Osteoblast (primary cell): ENCODE results near the gene PPP4R3A. TPM values are rescaled to one million over a fixed set of nuclear protein-coding genes. Genes with fewer than 3 reads are reported as not detected.

Source experiments
- DNase-seq: peaks from one replicate; pipeline ENCODE4 v3.0.0; 2011; ENCODE audit warnings: low spot score, mixed read lengths; ENCODE audit not compliant: insufficient read length; ENCODE audit errors: missing footprints
- H2AFZ ChIP-seq: 2 replicates; pipeline ENCODE4 v1.6.0; 2011; ENCODE audit warnings: mild to moderate bottlenecking, low read length
- H3K27ac ChIP-seq: 2 replicates; pipeline ENCODE4 v1.5.1; 2011; ENCODE audit warnings: mild to moderate bottlenecking, low read depth, low read length, moderate library complexity
- H3K27me3 ChIP-seq: 2 replicates; pipeline ENCODE4 v1.6.0; 2012; ENCODE audit warnings: mild to moderate bottlenecking, control low read depth, inconsistent platforms, low read length, moderate library complexity; ENCODE audit not compliant: insufficient read depth
- H3K36me3 ChIP-seq: 2 replicates; pipeline ENCODE4 v1.5.1; 2011; ENCODE audit warnings: mild to moderate bottlenecking, low read length, control low read depth, moderate library complexity; ENCODE audit not compliant: insufficient read depth
- H3K4me1 ChIP-seq: 2 replicates; pipeline ENCODE4 v1.5.1; 2011; ENCODE audit warnings: mild to moderate bottlenecking, low read length, control low read depth, moderate library complexity; ENCODE audit not compliant: insufficient read depth
- H3K4me2 ChIP-seq: 2 replicates; pipeline ENCODE4 v1.6.0; 2011; ENCODE audit warnings: mild to moderate bottlenecking, low read length; ENCODE audit not compliant: insufficient read depth
- H3K4me3 ChIP-seq: fragments of 200-600 bp; sonication (generic); 3 replicates; pipeline ENCODE4 v1.5.1; 2012; ENCODE audit warnings: mild to moderate bottlenecking, low read length, inconsistent platforms; ENCODE audit not compliant: insufficient read depth
- H3K79me2 ChIP-seq: 2 replicates; pipeline ENCODE4 v1.6.0; 2012; ENCODE audit warnings: mild to moderate bottlenecking, low read length, control low read depth, inconsistent platforms; ENCODE audit not compliant: insufficient read depth
- H3K9me3 ChIP-seq: 2 replicates; pipeline ENCODE4 v1.5.1; 2011; ENCODE audit warnings: low read depth, low read length, control low read depth
- H4K20me1 ChIP-seq: 2 replicates; pipeline ENCODE4 v1.6.0; 2012; ENCODE audit warnings: mild to moderate bottlenecking, low read length, control low read depth; ENCODE audit not compliant: insufficient read depth
- total RNA-seq: library from RNA; depleted of rRNA; stranded (reverse); fragments of >200 nt; gene quantifications from 2 replicates; pipeline ENCODE4 v1.2.3, GENCODE V29; 2012
- TF ChIP-seq, protein P1 (sequence below): IDR thresholded peaks from 2 replicates; pipeline ENCODE4 v1.5.1; 2011; ENCODE audit warnings: mild to moderate bottlenecking, low read depth, low read length, moderate library complexity; ENCODE audit errors: extremely low read depth

PPP4R3A gene
- total RNA-seq, 1 donor = 43.4 TPM

- H3K36me3 ChIP-seq = no peaks in the 10 kb centered on the region
- H3K4me2 ChIP-seq = no peak overlapping the region
- no peak overlapping the region for H3K4me3 ChIP-seq
- no peaks in the 10 kb centered on the region for H3K27me3 ChIP-seq
- H3K79me2 ChIP-seq = no peaks in the 10 kb centered on the region
- no peak for DNase-seq
- TF ChIP-seq, protein P1, sequence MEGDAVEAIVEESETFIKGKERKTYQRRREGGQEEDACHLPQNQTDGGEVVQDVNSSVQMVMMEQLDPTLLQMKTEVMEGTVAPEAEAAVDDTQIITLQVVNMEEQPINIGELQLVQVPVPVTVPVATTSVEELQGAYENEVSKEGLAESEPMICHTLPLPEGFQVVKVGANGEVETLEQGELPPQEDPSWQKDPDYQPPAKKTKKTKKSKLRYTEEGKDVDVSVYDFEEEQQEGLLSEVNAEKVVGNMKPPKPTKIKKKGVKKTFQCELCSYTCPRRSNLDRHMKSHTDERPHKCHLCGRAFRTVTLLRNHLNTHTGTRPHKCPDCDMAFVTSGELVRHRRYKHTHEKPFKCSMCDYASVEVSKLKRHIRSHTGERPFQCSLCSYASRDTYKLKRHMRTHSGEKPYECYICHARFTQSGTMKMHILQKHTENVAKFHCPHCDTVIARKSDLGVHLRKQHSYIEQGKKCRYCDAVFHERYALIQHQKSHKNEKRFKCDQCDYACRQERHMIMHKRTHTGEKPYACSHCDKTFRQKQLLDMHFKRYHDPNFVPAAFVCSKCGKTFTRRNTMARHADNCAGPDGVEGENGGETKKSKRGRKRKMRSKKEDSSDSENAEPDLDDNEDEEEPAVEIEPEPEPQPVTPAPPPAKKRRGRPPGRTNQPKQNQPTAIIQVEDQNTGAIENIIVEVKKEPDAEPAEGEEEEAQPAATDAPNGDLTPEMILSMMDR = no peak
- H4K20me1 ChIP-seq = no peaks in the 10 kb centered on the region
- no peak overlapping the region for H3K27ac ChIP-seq
- no peak overlapping the region for H2AFZ ChIP-seq
- H3K9me3 ChIP-seq = no peaks in the 10 kb centered on the region
- H3K4me1 ChIP-seq = no peaks in the 10 kb centered on the region
Measured at GRCh38 chr14:91519239-91520036, 9.3 kb upstream of the PPP4R3A start.

- Histone ChIP-seq H3K4me2 (no peak overlapping the region), H4K20me1 (no peaks in the 10 kb centered on the region), H3K27me3 (no peaks in the 10 kb centered on the region), H3K9me3 (no peaks in the 10 kb centered on the region), H3K4me1 (no peaks in the 10 kb centered on the region), H3K79me2 (no peaks in the 10 kb centered on the region), H2AFZ (no peak overlapping the region), H3K4me3 (no peak overlapping the region), H3K36me3 (no peaks in the 10 kb centered on the region), H3K27ac (no peak overlapping the region)
- no peak for DNase-seq
- TF ChIP-seq, protein P1 = no peak
Measured at GRCh38 chr14:91516663-91517388, 6.7 kb upstream of the PPP4R3A start.

DNA sequence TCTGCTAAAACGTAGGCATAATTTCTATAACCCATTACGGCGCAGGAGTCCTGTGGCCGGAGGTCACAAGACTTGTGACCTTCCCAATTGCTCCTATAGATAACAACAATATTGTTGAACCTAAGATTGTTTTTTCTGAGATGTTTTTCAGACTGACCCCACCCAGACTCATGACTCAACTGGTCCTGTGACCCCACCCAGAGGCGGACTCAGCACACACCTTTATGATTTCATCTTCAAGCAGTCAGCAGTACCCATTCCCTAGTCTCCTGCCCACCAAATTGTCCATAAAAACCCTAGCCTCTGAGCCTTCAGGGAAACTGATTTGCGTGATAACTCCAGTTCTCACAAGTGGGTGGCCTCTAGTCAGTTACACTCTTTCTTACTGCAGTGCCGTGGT, 5.9 kb upstream of the PPP4R3A start:
- Histone ChIP-seq H4K20me1 (no peaks in the 10 kb centered on the region), H3K79me2 (no peaks in the 10 kb centered on the region), H3K4me3 (no peak overlapping the region), H3K9me3 (no peaks in the 10 kb centered on the region), H2AFZ (no peak overlapping the region), H3K4me1 (peaks cover 2% of the 10 kb centered on the region), H3K4me2 (no peak overlapping the region), H3K36me3 (no peaks in the 10 kb centered on the region), H3K27ac (no peak overlapping the region), H3K27me3 (no peaks in the 10 kb centered on the region)
- DNase-seq = no peak
- TF ChIP-seq, protein P1 = no peak

DNA sequence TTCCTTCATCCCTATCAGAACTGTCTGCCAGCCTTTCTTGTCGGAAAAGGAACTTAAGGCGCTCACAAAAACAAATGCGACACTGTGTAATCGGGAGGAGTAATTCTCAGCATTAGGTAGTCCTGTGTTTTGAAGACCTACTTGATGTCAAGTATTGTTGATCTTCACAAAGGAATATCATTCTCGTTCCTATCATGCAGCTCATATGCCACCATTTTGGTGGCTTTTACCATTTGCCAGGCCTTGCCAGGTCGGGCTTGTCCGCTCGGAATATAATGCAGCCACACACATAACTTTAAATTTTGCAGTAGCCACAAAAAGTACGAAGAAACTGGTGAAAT, 903 bp upstream of the PPP4R3A start:
- H3K9me3 ChIP-seq = no peaks in the 10 kb centered on the region
- peak overlapping the region; percentile 81 for H3K4me2 ChIP-seq
- peak overlapping the region; percentile 92 for H3K4me3 ChIP-seq
- no peaks in the 10 kb centered on the region for H3K27me3 ChIP-seq
- H3K4me1 ChIP-seq = peaks cover 8% of the 10 kb centered on the region
- H3K27ac ChIP-seq = peak overlapping the region; percentile 89
- H2AFZ ChIP-seq = peak overlapping the region; percentile 89
- H4K20me1 ChIP-seq = peaks cover 28% of the 10 kb centered on the region
- H3K36me3 ChIP-seq = no peaks in the 10 kb centered on the region
- TF ChIP-seq, protein P1 = no peak
- peak; percentile 81 for DNase-seq
- H3K79me2 ChIP-seq = peaks cover 34% of the 10 kb centered on the region
